Measurements from ENCODE around the gene LETM1.

Gene LETM1

DNA sequence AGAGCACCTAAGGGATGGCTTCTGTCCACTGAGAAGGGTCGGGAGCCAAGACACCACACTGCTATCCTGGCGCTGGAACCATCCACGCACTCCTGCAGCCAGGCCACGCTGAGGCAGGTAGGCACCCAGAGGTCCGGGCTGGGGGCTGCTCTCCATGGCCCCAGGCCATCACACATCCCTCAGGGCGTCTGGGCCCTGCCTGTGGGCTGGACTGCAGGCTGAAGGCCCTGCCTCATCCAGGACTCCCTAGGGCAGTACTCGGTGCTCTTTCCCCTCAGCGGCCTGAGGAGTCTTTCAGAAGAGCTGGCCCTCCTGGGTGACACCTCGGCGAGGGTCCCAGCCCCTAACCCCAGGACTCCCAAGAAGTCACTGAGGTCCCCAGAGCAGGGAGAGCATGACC lies 45.2 kb downstream of the LETM1 start:
- H3K4me3 ChIP-seq (ENCODE audit: low read depth, low read length), result no peak overlapping the region
- H3K36me3 ChIP-seq, result peaks cover 37% of the 10 kb centered on the region
- TF ChIP-seq, protein P1, sequence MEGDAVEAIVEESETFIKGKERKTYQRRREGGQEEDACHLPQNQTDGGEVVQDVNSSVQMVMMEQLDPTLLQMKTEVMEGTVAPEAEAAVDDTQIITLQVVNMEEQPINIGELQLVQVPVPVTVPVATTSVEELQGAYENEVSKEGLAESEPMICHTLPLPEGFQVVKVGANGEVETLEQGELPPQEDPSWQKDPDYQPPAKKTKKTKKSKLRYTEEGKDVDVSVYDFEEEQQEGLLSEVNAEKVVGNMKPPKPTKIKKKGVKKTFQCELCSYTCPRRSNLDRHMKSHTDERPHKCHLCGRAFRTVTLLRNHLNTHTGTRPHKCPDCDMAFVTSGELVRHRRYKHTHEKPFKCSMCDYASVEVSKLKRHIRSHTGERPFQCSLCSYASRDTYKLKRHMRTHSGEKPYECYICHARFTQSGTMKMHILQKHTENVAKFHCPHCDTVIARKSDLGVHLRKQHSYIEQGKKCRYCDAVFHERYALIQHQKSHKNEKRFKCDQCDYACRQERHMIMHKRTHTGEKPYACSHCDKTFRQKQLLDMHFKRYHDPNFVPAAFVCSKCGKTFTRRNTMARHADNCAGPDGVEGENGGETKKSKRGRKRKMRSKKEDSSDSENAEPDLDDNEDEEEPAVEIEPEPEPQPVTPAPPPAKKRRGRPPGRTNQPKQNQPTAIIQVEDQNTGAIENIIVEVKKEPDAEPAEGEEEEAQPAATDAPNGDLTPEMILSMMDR (IDR thresholded peaks at IDR 0.05; ENCODE audit: low read depth, low read length), result no peak
- H3K9me3 ChIP-seq (ENCODE audit: severe bottlenecking), result no peaks in the 10 kb centered on the region
- no peak for DNase-seq
- peak overlapping the region; percentile 4; the same call in 1 of the 2 replicates for H3K27ac ChIP-seq
- no peaks in the 10 kb centered on the region for H3K27me3 ChIP-seq (ENCODE audit: insufficient read depth, low read depth, severe bottlenecking)

DNA sequence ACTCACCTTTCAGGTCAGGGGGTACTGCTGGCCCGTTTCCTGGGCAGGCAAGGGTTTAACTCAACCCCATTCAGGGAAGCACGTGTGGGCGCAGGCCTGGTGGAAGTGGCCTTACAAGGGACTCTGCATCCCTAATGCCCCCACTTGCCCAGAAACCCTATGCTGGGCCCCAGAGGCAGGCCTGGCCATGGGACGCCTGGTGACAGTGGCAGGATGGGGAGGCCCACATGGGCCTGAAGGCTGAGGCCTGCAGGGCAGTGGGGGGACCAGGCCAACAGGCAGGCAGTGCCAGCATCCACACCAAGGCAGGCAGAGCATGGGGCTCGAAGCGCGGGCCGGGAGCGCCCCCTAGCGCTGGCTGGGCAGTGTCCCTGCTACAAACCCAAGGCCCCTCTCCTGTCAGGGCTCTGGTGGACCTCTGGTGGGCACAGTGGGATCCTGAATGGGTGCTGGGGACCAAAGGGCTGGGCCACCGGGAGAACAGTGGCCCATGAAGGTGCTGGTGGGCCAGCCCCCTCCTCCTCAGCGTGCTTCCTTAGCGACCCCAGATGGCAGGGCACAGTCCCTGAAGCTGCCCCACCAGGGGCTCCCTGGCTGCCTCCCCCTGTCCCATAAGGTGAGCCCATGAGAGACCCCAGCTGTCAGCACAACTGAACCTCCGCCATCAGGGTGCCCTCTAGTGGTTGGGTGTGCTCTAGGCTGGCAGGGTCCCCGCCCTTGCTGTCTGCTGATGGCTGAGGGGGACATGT lies 46.0 kb downstream of the LETM1 start:
- H3K9me3 ChIP-seq (ENCODE audit: severe bottlenecking), result no peaks in the 10 kb centered on the region
- no peaks in the 10 kb centered on the region for H3K27me3 ChIP-seq (ENCODE audit: insufficient read depth, low read depth, severe bottlenecking)
- peaks cover 34% of the 10 kb centered on the region for H3K36me3 ChIP-seq
- TF ChIP-seq, protein P1 (IDR thresholded peaks at IDR 0.05; ENCODE audit: low read depth, low read length), result peak; percentile 99
- no peak overlapping the region for H3K4me3 ChIP-seq (ENCODE audit: low read depth, low read length)
- peak; percentile 86 for DNase-seq
- H3K27ac ChIP-seq, result peak overlapping the region; percentile 4

DNA sequence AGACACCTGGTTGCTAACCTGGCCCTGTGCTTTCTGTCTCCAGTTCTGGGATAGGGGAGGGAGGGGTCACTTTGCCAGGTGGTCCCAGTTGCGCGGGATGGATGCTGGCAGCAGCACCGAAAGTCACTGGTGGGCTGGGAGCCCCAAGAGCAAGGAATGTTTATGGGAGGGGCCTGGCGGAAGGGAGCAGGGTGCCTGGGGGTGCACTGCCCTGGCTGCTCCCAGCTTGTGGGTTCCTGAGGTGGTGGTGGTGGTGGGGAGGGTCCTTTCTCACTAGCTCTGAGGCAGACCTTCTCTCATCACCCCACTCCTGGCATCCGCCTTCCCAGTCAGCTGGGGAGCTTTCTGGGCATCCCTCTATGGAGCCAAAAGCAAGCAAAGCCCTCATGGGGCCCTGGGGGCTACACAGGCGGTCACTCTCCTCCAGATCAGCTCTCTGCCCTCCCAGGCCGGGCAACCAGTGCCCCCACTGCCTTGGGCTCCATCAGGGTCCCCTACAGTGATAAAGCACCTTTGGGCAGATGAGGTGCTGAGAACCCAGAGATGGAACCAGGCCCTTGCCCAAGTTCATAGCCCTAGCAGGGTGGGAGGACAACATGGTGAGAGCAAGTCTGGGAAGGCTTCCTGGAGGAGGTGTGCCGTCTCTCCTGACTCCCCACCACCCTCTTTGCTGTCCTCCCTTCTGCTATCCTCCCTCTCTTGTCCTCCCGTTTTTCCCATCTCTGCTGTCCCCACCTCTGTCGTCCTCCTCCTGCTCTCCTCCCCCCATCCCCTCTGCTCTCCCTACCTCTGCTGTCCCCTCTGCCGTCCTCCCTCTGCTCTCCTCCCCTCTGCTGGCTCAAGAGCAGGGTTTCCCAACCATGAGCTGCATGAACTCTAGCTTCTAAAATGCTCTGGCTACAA lies 46.9 kb downstream of the LETM1 start:
- Histone ChIP-seq H3K27me3 (ENCODE audit: insufficient read depth, low read depth, severe bottlenecking) (no peaks in the 10 kb centered on the region), H3K36me3 (peaks cover 34% of the 10 kb centered on the region), H3K4me3 (ENCODE audit: low read depth, low read length) (no peak overlapping the region), H3K27ac (no peak overlapping the region), H3K9me3 (ENCODE audit: severe bottlenecking) (no peaks in the 10 kb centered on the region)
- TF ChIP-seq, protein P1 (IDR thresholded peaks at IDR 0.05; ENCODE audit: low read depth, low read length), result no peak
- DNase-seq, result no peak

DNA sequence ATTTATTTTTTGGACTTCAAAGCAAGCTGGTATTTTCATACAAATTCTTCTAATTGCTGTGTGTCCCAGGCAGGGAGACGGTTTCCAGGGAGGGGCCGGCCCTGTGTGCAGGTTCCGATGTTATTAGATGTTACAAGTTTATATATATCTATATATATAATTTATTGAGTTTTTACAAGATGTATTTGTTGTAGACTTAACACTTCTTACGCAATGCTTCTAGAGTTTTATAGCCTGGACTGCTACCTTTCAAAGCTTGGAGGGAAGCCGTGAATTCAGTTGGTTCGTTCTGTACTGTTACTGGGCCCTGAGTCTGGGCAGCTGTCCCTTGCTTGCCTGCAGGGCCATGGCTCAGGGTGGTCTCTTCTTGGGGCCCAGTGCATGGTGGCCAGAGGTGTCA lies 47.6 kb downstream of the LETM1 start:
- H3K4me3 ChIP-seq (ENCODE audit: low read depth, low read length), result no peak overlapping the region
- no peak overlapping the region for H3K27ac ChIP-seq
- DNase-seq, result no peak
- no peaks in the 10 kb centered on the region for H3K9me3 ChIP-seq (ENCODE audit: severe bottlenecking)
- H3K36me3 ChIP-seq, result peaks cover 35% of the 10 kb centered on the region
- TF ChIP-seq, protein P1 (IDR thresholded peaks at IDR 0.05; ENCODE audit: low read depth, low read length), result no peak
- no peaks in the 10 kb centered on the region for H3K27me3 ChIP-seq (ENCODE audit: insufficient read depth, low read depth, severe bottlenecking)

DNA sequence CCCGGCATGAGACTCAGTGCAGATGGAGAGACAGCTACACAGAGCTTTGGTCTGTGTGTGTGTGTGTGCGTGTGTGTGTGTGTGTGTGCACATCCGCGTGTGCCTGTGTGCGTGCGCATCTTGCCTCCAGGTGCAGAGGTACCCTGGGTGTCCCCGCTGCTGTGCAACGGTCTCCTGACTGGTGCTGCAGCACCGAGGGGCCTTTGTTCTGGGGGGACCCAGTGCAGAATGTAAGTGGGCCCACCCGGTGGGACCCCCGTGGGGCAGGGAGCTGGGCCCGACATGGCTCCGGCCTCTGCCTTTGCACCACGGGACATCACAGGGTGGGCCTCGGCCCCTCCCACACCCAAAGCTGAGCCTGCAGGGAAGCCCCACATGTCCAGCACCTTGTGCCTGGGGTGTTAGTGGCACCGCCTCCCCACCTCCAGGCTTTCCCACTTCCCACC lies 48.6 kb downstream of the LETM1 start:
- no peak overlapping the region for H3K27ac ChIP-seq
- TF ChIP-seq, protein P1 (IDR thresholded peaks at IDR 0.05; ENCODE audit: low read depth, low read length), result no peak
- H3K9me3 ChIP-seq (ENCODE audit: severe bottlenecking), result no peaks in the 10 kb centered on the region
- no peak for DNase-seq
- H3K36me3 ChIP-seq, result peaks cover 33% of the 10 kb centered on the region
- H3K4me3 ChIP-seq (ENCODE audit: low read depth, low read length), result no peak overlapping the region
- no peaks in the 10 kb centered on the region for H3K27me3 ChIP-seq (ENCODE audit: insufficient read depth, low read depth, severe bottlenecking)

All from WERI-Rb-1 (cell line).